ENCODE measurements around the gene RYR3.

GRCh38 chr15:33358306-33358705 lies 47.5 kb downstream of the RYR3 start:
- no peak for TF ChIP-seq POLR2A (IDR thresholded peaks at IDR 0.05; ENCODE audit: low read length)
- TF ChIP-seq GATA1 (IDR thresholded peaks at IDR 0.05; ENCODE audit: low read depth, low read length): no peak
